Activated CD8-positive, alpha-beta T cell treated with anti-CD3 and anti-CD28 coated beads for 36 hours (primary cell): ENCODE data around the gene IGFBP3. TPM values are rescaled to one million over a fixed set of nuclear protein-coding genes. Genes with fewer than 3 reads are reported as not detected.

Experiments used
- ATAC-seq: fragments of 200-7000 bp; cut with Tn5 transposase; one replicate; pipeline ENCODE4 v1.10.0; 2021; ENCODE audit warnings: mild to moderate bottlenecking, moderate library complexity
- CTCF ChIA-PET: fragments of 350-600 bp; sonication (Branson Sonifier 250); formaldehyde crosslinking; loops from one replicate; lab custom pipeline; 2021; ENCODE audit warnings: antibody characterized with exemption; lab: Charles Lee
- POLR2A ChIA-PET: fragments of 350-600 bp; sonication (Branson Sonifier 250); formaldehyde crosslinking; loops from one replicate; lab custom pipeline; 2021; ENCODE audit warnings: antibody characterized with exemption; lab: Charles Lee
- DNase-seq: peaks from one replicate; pipeline ENCODE4 v3.0.0-alpha.2; 2020
- H3K27ac Mint-ChIP-seq: one replicate; pipeline ENCODE4 v1.8.0; 2021; ENCODE audit warnings: mild to moderate bottlenecking, mixed read lengths
- H3K27me3 Mint-ChIP-seq: one replicate; pipeline ENCODE4 v1.8.0; 2021; ENCODE audit warnings: mixed read lengths
- H3K36me3 Mint-ChIP-seq: one replicate; pipeline ENCODE4 v1.8.0; 2021; ENCODE audit warnings: low read depth, mixed read lengths
- H3K4me1 Mint-ChIP-seq: one replicate; pipeline ENCODE4 v1.8.0; 2021; ENCODE audit warnings: low read depth, mixed read lengths
- H3K4me3 Mint-ChIP-seq: one replicate; pipeline ENCODE4 v1.8.0; 2021; ENCODE audit warnings: mild to moderate bottlenecking, moderate library complexity, mixed read lengths
- H3K9me3 Mint-ChIP-seq: one replicate; pipeline ENCODE4 v1.8.0; 2021; ENCODE audit warnings: mixed read lengths
- intact Hi-C: fragments of 100-400 bp; cut with micrococcal nuclease; formaldehyde crosslinking; loops from one replicate; pipeline ENCODE4 v1.10.0; 2022
- total RNA-seq, 2 experiments: library from RNA; stranded (reverse); gene quantifications; one replicate each; pipeline ENCODE4 v1.2.3, GENCODE V29; 2021
- TF ChIP-seq, protein P1 (sequence below): fragments of 200-600 bp; IDR thresholded peaks from one replicate; pipeline ENCODE4 v1.8.0; 2022; ENCODE audit warnings: antibody characterized with exemption, mild to moderate bottlenecking

The IGFBP3 gene
- total RNA-seq, 2 experiments from 2014 or later = 0.25 TPM; not detected in 1

DNA sequence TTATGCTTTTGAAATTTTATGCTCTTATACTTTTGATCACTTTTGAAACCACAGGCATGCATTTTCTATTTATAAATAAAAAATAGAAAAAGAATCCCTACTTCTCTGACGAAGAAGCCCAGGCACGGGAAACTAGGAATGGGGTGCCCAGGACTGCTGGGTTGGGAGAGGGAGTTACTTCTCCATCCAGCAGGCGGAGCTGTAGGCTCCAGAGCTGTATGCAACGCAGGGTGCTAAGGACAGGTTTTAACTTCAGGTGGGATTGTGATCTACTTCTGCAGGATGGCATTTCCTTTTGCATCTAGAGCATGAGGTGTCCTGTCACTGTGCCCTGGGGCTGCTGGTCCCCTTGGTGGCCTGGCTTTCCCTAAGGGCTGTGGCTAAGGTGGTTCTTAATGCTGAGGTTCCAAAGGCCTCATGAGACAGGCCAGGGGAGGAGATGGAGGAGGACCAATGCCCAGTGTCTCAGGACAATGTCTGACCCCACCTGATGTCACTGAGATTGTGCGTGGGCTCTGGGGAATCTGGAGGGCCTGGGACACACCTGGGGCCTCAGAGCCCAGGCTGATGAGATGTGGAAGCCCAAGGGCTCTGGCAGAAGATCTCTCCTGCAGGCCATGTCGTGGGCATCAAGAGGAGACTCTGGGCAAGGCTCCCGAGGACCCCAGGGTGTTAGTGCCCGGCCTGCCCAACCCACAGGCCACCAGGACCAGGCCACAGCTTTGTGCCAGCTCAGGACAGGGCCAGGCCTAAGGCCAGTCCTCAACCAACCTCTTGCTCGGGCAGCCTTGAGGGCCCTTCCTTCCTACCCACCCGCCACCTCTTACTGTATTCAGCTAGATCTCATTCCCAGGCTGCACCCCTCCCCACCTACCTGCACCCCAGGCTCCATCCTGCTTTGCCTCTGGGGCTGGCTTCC is 48.7 kb downstream of the IGFBP3 start:
- TF ChIP-seq, protein P1, sequence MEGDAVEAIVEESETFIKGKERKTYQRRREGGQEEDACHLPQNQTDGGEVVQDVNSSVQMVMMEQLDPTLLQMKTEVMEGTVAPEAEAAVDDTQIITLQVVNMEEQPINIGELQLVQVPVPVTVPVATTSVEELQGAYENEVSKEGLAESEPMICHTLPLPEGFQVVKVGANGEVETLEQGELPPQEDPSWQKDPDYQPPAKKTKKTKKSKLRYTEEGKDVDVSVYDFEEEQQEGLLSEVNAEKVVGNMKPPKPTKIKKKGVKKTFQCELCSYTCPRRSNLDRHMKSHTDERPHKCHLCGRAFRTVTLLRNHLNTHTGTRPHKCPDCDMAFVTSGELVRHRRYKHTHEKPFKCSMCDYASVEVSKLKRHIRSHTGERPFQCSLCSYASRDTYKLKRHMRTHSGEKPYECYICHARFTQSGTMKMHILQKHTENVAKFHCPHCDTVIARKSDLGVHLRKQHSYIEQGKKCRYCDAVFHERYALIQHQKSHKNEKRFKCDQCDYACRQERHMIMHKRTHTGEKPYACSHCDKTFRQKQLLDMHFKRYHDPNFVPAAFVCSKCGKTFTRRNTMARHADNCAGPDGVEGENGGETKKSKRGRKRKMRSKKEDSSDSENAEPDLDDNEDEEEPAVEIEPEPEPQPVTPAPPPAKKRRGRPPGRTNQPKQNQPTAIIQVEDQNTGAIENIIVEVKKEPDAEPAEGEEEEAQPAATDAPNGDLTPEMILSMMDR = no peak
- intact Hi-C loops = no loop called here
- CTCF ChIA-PET = no interaction called here
- Mint-ChIP-seq H3K27me3 (no peaks in the 10 kb centered on the region), H3K4me1 (no peaks in the 10 kb centered on the region), H3K36me3 (no peaks in the 10 kb centered on the region), H3K27ac (no peak overlapping the region), H3K9me3 (no peaks in the 10 kb centered on the region), H3K4me3 (no peak overlapping the region)
- ATAC-seq (no peak), DNase-seq (no peak)
- POLR2A ChIA-PET = no interaction called here

DNA sequence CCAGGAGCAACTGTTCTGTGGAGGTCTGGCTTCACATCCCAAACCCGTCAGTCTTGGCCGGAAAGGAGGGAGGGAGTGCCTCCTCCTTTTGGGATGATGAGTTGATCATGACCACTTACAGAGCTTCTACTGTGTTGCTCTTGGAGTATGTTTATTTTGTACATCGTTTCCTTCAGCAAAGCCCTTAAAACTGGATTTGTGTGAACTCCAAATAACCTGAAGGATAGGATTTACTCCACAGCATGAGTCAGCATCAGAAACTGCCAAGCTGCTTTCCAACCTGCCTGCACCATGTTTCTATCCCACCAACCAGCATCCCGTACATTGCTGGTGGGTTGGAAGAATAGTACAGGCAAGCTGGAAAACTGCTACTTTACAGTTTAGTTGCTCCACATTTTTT is 51.6 kb downstream of the IGFBP3 start:
- ATAC-seq (no peak), DNase-seq (no peak)
- intact Hi-C loops = no loop called here
- CTCF ChIA-PET = no interaction called here
- Mint-ChIP-seq H3K27ac (no peak overlapping the region), H3K9me3 (no peaks in the 10 kb centered on the region), H3K27me3 (no peaks in the 10 kb centered on the region), H3K4me3 (no peak overlapping the region), H3K36me3 (no peaks in the 10 kb centered on the region), H3K4me1 (no peaks in the 10 kb centered on the region)
- TF ChIP-seq, protein P1 = no peak
- POLR2A ChIA-PET = no interaction called here

GRCh38 chr7:45867471-45867870 is 53.6 kb downstream of the IGFBP3 start:
- DNase-seq (no peak), ATAC-seq (no peak)
- Mint-ChIP-seq H3K27ac (no peak overlapping the region), H3K36me3 (no peaks in the 10 kb centered on the region), H3K4me1 (no peaks in the 10 kb centered on the region), H3K4me3 (no peak overlapping the region), H3K9me3 (no peaks in the 10 kb centered on the region), H3K27me3 (peaks cover 2% of the 10 kb centered on the region)
- intact Hi-C loops = no loop called here
- ChIA-PET POLR2A (no interaction called here), CTCF (no interaction called here)
- TF ChIP-seq, protein P1 = no peak

DNA sequence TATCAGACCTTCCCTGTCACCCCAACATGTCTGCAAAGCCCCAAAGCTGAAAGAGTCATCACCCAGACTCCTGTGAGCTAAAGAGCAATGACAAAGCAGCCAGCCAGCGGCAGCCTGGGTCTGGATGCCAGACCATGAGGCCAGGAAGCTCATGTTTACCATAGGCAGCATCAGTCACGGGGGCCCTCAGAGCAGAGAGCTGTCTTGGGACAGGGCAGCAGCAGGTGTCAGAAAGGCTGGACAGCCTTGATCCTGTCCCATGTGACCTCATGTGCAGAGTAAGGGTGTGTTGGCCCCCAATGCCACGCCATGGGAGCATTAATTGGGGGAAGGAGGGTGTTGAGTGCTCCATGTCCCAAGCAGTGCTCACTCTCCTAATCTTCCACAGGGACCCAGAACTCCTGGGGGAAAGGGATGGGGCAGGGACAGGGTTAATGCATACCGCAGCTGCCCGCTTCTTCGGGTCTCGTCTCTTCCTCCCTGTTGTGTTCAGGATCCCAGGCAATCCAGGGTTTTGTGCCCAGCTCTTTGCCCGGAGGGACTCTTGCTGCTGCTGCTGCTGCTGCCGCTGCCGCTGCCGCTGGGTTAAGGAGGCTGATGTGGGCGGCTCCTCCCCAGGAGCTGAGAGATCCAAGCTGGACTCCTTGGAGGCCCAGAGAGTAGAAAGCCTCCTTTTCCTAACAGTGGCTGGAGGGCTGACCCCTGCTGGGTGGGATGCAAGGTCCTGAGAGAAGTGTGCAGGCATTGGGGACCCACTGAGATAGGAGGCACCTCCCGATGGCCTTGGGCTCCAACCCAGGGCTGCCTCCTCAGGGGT is 55.3 kb downstream of the IGFBP3 start:
- Mint-ChIP-seq H3K4me3 (no peak overlapping the region), H3K9me3 (no peaks in the 10 kb centered on the region), H3K27me3 (peaks cover 4% of the 10 kb centered on the region), H3K27ac (no peak overlapping the region), H3K36me3 (no peaks in the 10 kb centered on the region), H3K4me1 (no peaks in the 10 kb centered on the region)
- TF ChIP-seq, protein P1 = no peak
- ATAC-seq (no peak), DNase-seq (no peak)
- POLR2A ChIA-PET = no interaction called here
- CTCF ChIA-PET = no interaction called here
- intact Hi-C loops = no loop called here

- H3K36me3 Mint-ChIP-seq = no peaks in the 10 kb centered on the region
- DNase-seq (no peak), ATAC-seq (no peak)
- H3K27ac Mint-ChIP-seq = no peak overlapping the region
- TF ChIP-seq, protein P1 = no peak
- H3K4me1 Mint-ChIP-seq = no peaks in the 10 kb centered on the region
- H3K9me3 Mint-ChIP-seq = no peaks in the 10 kb centered on the region
- peaks cover 7% of the 10 kb centered on the region for H3K27me3 Mint-ChIP-seq
- intact Hi-C loops = no loop called here
- POLR2A ChIA-PET = no interaction called here
- CTCF ChIA-PET = interaction anchor here (0.7 kb wide), 1 partner anchor 9 kb away, joined by 3 read pairs; no protein-coding TSS in a partner anchor
- H3K4me3 Mint-ChIP-seq = no peak overlapping the region
These were observed 57.4 kb downstream of the IGFBP3 start for GRCh38 chr7:45863715-45864114.
